MM.1S (cell line): ENCODE data around the gene CDON.

Experiments used
- CTCF ChIP-seq: fragments of 300-600 bp; sonication (generic); IDR thresholded peaks from 2 replicates; pipeline ENCODE4 v1.5.1; 2016; ENCODE audit warnings: antibody characterized with exemption, low read length, mixed read lengths
- EZH2 ChIP-seq: fragments of 300-600 bp; sonication (generic); optimal IDR thresholded peaks from 2 replicates; pipeline ENCODE3; 2017; ENCODE audit warnings: low read depth, mild to moderate bottlenecking, antibody characterized with exemption, low read length, mixed read lengths
- EZH2phosphoT487 ChIP-seq: fragments of 300-600 bp; sonication (generic); IDR thresholded peaks from 2 replicates; pipeline ENCODE4 v1.6.1; 2018; ENCODE audit warnings: antibody characterized with exemption, low read length

- TF ChIP-seq CTCF (no peak), EZH2 (no peak), EZH2phosphoT487 (no peak)
These were observed 11.5 kb downstream of the CDON start for GRCh38 chr11:126051117-126051516.
